Activated CD8-positive, alpha-beta memory T cell treated with anti-CD3 and anti-CD28 coated beads, Interleukin-2, amount 50 U/mL, for 1 hour (primary cell): ENCODE measurements around the gene GRHL1.

Experiments used
- DNase-seq: peaks from one replicate; pipeline ENCODE4 v3.0.0-alpha.2; 2020; ENCODE audit errors: extremely low read depth

The GRHL1 gene

GRCh38 chr2:10042301-10043161 lies 91.0 kb downstream of the GRHL1 start:
- no peak for DNase-seq

- DNase-seq: no peak
Observed at GRCh38 chr2:10043256-10043905, 91.9 kb downstream of the GRHL1 start, which contains the start of gene KLF11. Gene KLF11 (plus strand): TSS chr2:10043550. CDS start chr2:10043717, 167 bp downstream.

- DNase-seq: peak; percentile 88
Observed at GRCh38 chr2:10043906-10044601, 92.6 kb downstream of the GRHL1 start.

GRCh38 chr2:10045561-10046355 lies 94.3 kb downstream of the GRHL1 start:
- DNase-seq: no peak

- no peak for DNase-seq
Observed at GRCh38 chr2:10046931-10047330, 95.4 kb downstream of the GRHL1 start.

- no peak for DNase-seq
Observed at GRCh38 chr2:10047616-10048500, 96.4 kb downstream of the GRHL1 start.

- no peak for DNase-seq
Observed at GRCh38 chr2:10048501-10049171, 97.1 kb downstream of the GRHL1 start.
